ENCODE data around the gene MTG2.

The MTG2 gene, protein sequence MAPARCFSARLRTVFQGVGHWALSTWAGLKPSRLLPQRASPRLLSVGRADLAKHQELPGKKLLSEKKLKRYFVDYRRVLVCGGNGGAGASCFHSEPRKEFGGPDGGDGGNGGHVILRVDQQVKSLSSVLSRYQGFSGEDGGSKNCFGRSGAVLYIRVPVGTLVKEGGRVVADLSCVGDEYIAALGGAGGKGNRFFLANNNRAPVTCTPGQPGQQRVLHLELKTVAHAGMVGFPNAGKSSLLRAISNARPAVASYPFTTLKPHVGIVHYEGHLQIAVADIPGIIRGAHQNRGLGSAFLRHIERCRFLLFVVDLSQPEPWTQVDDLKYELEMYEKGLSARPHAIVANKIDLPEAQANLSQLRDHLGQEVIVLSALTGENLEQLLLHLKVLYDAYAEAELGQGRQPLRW

DNA sequence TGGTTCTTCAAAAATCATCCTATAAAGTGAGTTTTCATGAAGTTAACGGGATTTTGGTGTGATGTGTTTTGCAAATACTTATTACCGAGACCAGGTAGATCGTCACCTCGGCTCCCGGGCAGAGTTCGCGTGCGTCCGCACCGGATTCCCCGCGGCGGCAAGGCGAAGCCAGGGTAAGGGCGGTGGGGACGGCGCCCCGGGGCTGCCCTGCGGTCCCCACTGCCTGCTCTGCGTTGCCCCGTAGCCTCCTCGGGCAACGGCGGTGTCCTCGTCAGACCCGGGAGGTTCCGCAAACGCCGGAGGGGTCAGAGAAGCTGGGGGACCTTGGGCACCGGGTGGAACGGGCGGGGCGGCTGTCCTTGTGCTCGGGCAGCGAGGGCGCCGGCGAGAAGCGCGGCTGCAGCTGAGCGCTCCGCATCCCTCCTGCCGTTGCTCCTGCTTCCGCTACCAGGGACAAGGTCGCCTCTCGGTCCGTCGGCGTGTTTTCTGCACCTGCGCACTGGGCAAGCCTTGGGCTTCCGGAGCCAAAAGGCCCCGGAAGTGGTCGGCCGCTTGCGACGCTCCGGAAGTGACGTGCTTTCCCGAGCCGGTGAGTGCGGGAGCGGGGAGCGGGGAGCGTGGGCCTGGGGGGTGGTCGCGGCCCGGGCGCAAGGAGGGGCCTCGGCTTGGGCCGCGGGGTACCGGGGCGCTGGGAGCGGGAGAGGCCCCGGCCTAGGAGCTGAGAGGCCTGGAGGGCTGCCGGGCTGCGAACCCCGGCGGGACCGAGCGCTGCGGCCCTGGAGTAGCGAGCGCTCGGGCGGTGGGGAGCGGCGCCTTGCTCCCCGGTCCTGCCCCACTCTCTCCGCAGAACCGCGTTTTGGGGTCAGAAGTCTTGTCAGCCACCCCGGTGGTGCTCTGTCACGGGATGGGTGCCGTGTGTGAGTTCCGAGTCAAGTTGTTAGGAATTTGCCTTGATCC, at the start of gene MTG2:
TSS of gene MTG2 (plus strand) at position 560 of the 957 bp plus-strand sequence. CDS start 10,393 bp downstream, outside the sequence.
- peak; percentile 95 for DNase-seq

DNA sequence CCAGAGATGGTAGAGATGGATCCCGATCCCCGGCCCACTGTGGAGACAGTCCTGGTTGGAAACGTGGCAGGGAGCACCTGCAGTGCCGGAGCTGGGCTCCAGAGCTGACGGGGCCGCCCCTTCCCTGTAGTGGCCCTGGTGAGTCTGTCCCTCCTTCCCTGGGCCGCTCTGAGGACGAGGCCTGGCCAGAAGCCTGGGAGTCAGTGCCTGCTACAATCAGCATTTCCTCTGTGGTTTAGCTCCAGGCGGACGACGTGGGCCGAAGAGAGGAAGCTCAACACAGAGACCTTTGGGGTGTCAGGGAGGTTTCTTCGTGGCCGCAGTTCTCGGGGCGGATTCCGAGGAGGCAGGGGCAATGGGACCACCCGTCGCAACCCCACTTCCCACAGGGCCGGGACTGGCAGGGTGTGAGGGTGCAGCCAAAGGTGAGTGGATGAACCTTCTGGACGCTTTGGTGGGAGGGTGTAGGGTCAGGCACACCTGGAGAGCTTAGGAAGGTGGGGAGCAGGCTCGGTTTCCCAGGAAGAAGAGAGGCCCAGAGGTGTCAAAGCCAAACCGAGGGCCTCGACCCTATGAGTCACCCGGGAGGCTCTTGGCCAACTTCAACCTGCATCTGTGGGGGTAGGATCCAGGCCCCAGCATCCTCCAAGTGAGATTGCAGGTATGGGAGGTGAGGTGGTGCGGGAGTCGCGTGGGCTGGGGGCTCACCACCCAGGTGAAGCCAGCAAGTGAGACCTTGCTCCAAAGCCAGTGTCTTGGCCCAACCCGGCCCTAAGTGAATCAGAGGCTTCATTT, 49.6 kb upstream of the MTG2 start:
- no peak for DNase-seq

- no peak for DNase-seq
These were observed 49.0 kb upstream of the MTG2 start for GRCh38 chr20:62133864-62134263.

GRCh38 chr20:62134735-62135231, 48.0 kb upstream of the MTG2 start:
- DNase-seq, result no peak

GRCh38 chr20:62135573-62136266, 47.1 kb upstream of the MTG2 start:
- DNase-seq, result no peak

GRCh38 chr20:62136283-62137091, 46.3 kb upstream of the MTG2 start:
- DNase-seq, result peak; percentile 36

- no peak for DNase-seq
These were observed 45.8 kb upstream of the MTG2 start for GRCh38 chr20:62137092-62137384.

DNA sequence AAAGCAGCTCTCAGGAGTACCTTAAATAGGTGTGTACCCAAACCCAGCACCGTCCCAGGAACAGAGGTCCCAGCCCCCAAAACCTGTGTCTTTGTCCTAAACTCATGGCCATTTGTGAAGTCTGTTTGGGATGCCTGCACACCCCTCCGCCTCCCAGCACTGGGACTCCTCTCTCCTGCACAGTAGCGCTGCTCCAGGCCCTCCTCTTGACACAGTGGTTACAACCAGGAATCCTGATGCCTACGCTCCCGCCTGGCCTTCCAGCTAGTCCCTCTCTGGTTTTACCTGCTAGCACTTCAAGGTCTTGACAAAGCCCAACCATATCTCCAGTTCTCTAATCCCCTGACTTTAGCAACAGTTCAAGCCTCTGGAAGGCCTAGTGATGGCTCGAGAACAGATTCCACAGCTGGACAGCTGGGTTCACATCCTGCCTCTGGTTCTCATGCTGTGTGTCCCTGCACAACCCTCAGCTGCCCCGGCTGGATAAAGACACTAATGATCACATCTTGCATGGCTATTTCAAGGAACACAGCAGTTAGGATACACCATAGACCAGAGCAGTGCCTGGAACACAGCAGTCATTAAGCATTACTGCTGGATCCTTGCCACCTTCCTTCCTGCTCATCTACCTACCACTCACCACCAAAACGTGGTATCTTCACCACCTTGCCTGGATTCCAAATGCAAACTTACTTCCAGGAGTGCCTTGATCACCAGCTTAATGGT, 45.2 kb upstream of the MTG2 start:
- DNase-seq, result no peak

- DNase-seq, result no peak
These were observed 44.7 kb upstream of the MTG2 start for GRCh38 chr20:62138204-62138543.

- DNase-seq, result no peak
These were observed 43.9 kb upstream of the MTG2 start for GRCh38 chr20:62138912-62139311.

DNA sequence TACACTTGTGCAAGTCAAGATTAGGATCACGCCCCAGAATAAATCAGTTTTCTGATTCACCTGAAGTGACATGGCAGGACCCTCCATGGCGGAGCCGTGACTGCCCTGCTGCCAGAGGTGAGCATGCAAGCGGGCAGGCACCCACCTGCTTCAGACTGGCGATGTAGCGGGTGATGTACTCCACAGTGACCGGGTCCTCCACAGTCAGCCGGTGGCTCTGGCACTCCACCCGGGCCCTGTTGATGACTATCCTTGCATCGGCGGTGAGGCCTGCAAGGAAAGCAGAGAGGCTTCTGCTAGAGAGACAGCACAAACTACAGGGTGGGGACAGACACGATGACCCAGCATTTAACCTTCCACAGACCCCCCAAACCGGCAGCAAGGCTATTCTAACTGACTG, 43.2 kb upstream of the MTG2 start:
- no peak for DNase-seq

DNA sequence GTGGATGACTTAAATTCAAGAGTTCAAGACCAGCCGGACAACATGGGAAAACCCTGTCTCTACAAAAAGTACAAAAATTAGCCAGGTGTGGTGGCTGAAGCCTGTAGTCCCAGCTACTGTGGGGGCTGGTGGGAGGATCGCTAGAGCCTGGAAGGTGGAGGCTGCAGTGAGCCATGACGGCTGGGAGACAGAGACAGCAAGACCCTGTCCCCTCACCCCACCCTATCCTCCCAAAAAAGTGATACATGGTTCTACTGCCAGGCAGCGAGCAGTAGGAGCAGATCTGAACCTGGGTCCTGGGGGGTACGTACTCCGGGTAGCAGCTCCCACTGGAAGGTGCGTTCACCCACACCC, 41.8 kb upstream of the MTG2 start:
- DNase-seq, result no peak

DNA sequence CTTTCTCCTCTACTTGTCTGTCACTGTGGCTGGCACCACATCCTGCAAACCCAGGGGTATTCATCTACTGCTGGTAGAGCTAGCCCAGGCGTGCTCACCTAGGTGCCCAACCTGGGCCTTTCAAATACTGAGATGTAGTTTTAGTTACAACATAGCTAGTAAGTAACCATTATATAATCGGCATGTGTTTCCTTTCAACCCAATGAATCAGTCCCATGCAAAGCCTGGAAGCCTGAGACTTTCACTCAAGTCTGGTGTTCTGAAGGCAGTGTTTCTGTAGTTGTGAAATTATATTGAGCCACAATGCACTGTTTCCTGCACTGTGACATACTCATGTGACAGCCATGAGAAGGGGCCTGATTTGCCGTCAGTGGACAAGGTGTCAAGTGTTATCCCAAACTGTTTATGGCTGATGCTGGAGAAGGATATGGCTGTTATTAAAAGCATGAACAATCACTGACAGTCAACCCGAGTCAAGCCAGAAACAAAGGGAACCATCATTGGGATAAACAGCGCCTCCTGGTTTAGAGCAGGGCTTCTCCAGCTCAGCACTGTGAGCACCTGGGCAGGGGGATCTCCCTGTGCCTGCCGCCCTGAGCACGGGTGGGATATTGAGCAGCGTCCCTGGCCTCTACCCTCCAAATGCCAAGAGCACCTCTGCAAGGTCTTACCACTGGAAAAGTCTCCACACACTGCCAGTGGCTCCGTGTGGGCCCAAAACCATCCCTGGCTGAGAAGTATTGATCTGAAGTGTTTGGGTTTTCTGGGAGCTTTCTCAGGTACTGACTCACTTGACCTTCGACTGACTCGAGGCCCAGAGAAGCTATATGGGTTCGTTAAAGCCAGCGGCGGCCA, 41.2 kb upstream of the MTG2 start:
- peak; percentile 36 for DNase-seq

GRCh38 chr20:62142252-62143080, 40.4 kb upstream of the MTG2 start:
- peak; percentile 14 for DNase-seq

- DNase-seq, result peak; percentile 90
These were observed 39.5 kb upstream of the MTG2 start, which contains the start of the genes PSMA7 and SS18L1 for GRCh38 chr20:62143081-62143956. TSS of gene PSMA7 (minus strand) at chr20:62143394. CDS start at chr20:62143303, 91 bp downstream. TSS of gene SS18L1 (plus strand) at chr20:62143769. CDS start at chr20:62143821, 52 bp downstream.

DNA sequence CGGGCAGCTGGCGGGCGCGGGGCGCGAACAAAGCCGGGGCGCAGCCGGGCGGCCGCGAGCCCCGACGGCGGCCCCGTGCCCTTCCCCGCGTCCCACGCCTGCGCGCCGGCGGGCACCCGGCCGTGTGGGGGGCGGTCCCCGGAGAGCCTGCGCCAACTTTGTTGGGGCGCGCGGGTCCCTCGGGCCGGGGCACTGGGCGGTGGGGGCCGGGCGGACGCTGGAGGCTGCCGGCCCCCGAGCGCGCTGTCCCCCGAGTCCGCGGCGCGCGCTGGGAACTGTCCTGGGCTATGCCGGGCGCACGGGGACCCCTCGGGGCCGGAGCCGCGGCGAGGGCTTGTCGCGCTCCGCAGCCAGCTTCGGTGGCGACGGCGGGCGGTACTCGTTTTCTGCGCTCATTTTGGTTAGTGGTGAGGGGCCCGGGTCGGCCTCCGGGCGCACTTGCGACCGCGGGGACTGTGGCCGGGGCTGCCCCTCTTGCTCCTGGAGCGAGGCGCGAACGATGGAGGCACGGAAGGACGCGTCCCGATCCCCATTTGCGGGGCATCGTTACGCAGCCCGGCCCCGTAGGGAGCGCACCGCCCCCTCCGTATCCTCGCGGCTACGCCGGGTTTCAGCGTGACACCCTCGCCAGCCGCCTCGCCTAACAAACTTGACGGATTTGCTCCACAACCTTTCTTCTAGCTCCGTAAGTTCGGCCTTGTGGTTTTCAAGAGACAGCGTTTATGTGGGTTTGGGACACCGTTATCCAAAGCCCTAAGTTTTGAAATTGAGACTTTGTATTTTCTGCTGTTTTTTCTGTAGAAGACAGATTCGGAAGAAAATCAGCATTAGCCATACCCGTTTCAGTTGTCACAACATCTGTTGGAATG, 38.6 kb upstream of the MTG2 start:
- peak; percentile 37 for DNase-seq

GRCh38 chr20:62145688-62146018, 37.2 kb upstream of the MTG2 start:
- no peak for DNase-seq

Data from NCI-H69 (cell line).